Glomerular visceral epithelial cell (primary cell): ENCODE measurements around the gene DDX51.
"Not testable (repeated sequence)": the region's sequence is repeated elsewhere in the genome, so short reads cannot be mapped to it uniquely, and the experiment has no call there.

ENCODE experiments used
- DNase-seq: peaks from one replicate; pipeline ENCODE4 v3.0.0-alpha.2; 2016; ENCODE audit errors: extremely low spot score

Gene DDX51

GRCh38 chr12:132140918-132141841 lies 2.9 kb downstream of the DDX51 start:
- no peak for DNase-seq

- DNase-seq: no peak
These were observed 3.6 kb downstream of the DDX51 start for GRCh38 chr12:132140501-132140900.

GRCh38 chr12:132139912-132140311 lies 4.2 kb downstream of the DDX51 start:
- DNase-seq: no peak

GRCh38 chr12:132138941-132139871 lies 4.9 kb downstream of the DDX51 start:
- no peak for DNase-seq

GRCh38 chr12:132137483-132138125 lies 6.5 kb downstream of the DDX51 start:
- DNase-seq: no peak

DNA sequence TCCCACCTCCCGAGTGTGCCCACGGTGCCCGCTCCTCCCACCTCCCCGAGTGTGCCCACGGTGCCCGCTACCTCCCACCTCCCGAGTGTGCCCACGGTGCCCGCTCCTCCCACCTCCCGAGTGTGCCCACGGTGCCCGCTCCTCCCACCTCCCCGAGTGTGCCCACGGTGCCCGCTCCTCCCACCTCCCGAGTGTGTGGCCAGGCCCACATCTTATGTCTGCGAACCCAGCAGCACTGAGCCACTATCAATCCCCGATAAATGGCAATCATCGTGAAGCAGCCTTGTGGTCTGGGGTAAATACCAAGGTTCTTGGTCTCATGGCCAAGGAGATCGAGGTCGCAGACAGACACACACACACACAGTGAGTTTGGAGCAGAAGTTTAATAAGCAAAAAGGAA lies 7.9 kb downstream of the DDX51 start:
- DNase-seq: not testable (repeated sequence)

DNA sequence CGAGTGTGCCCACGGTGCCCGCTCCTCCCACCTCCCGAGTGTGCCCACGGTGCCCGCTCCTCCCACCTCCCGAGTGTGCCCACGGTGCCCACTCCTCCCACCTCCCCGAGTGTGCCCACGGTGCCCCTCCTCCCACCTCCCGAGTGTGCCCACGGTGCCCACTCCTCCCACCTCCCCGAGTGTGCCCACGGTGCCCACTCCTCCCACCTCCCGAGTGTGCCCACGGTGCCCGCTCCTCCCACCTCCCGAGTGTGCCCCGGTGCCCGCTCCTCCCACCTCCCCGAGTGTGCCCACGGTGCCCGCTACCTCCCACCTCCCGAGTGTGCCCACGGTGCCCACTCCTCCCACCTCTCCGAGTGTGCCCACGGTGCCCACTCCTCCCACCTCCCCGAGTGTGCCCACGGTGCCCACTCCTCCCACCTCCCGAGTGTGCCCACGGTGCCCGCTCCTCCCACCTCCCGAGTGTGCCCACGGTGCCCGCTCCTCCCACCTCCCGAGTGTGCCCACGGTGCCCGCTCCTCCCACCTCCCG lies 9.4 kb downstream of the DDX51 start:
- not testable (repeated sequence) for DNase-seq

GRCh38 chr12:132133952-132134652 lies 10.0 kb downstream of the DDX51 start:
- DNase-seq: no peak

DNA sequence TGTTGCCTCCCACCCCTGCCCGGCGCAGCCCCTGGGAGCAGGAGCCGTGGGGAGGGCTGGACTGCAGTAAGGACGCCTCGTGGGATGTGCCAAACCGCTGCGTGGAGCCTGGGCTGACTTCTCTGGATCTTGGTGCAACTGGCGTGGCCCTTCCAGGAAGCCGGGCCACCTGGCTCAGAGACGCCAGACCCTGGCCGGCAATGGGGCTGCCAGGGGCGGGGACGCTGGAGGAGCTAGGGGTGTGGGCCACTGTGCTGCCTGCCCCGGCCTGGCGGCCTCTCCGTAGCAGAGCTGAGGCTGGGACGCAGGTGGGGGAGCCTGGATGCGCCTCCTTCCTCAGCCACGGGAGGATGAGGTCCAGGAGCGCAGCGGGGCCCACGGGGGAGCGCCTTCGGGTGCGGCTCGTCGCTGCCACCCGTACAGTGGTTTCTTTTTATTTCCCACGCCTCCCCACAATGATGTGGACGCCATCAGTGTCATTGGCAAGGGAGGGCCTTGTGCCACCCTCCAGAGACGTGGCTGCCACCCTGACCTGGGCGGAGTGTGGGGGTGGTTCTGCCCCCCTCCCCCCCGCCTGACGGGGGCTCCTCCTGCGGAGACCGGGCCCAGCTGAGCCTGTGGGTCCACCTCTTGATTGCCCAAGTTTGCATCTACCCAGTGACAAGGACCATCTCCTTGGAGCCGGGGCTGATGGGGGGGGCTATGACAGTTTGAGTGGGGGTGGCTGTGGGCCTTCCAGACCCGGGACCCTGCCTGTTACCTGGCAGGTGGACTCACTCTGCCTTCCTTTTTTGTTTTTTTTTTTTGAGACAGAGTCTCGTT lies 11.3 kb downstream of the DDX51 start:
- no peak for DNase-seq

DNA sequence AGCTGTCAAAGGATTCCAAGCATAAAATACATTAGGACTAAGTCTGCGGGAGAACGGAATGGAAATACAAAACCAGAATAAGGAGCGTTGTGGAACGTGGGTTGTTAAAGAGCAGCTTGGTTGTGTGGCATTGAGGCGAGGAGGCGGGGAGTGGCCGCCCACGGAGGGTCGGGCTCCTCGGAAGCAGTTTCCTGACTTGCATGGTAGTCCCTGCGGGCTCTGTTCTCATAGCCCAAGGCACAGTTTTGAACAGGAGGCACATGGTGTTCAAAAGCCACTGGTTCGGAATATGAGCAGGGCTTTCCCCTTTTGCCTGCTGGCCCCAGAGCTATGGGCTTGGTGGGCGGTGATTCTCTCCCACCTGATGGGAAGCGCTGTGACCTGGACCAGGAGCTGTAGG lies 12.2 kb downstream of the DDX51 start:
- DNase-seq: no peak

GRCh38 chr12:132131229-132131628 lies 12.9 kb downstream of the DDX51 start:
- no peak for DNase-seq

DNA sequence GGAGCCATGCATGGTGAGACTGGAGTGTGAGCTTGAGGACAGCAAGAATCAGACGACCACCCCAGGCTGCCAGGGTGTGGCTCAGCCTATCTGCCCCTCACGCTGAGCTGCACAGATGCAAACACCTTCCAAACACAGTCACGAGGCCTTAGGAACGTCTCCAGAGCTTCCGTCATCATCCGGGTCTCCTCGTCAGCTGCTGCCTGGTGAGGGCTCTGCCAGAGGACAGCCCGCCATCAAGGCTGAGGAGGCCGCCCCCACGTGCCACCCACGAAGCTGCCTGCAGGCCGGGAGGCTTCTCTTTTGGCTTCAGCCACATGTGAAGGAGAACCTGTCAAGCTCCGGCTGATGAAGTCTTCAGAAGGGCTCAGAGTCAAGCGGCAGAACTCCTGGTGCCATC lies 13.4 kb downstream of the DDX51 start:
- DNase-seq: no peak

GRCh38 chr12:132129007-132129406 lies 15.1 kb downstream of the DDX51 start:
- DNase-seq: no peak

DNA sequence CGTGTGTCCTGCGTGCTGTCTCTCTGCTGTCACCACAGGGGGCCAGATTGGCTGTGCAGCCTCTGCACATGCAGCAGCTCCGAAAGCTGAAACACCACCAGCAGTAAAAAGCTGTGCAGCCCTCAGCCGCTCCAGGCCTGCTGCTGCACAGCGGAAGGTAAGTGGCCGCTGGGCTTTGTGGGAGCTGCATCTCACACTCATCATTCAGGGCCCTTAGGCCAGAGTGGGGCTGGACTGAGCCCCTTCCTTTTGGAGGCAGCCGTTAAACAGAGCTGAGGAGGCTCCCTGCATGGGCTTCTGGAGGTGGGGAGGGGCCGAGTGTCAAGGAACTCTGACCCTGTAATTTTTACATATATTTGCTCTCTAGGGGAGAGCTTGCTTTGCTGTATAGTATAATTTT lies 17.1 kb downstream of the DDX51 start:
- no peak for DNase-seq

GRCh38 chr12:132125736-132126135 lies 18.4 kb downstream of the DDX51 start:
- no peak for DNase-seq

DNA sequence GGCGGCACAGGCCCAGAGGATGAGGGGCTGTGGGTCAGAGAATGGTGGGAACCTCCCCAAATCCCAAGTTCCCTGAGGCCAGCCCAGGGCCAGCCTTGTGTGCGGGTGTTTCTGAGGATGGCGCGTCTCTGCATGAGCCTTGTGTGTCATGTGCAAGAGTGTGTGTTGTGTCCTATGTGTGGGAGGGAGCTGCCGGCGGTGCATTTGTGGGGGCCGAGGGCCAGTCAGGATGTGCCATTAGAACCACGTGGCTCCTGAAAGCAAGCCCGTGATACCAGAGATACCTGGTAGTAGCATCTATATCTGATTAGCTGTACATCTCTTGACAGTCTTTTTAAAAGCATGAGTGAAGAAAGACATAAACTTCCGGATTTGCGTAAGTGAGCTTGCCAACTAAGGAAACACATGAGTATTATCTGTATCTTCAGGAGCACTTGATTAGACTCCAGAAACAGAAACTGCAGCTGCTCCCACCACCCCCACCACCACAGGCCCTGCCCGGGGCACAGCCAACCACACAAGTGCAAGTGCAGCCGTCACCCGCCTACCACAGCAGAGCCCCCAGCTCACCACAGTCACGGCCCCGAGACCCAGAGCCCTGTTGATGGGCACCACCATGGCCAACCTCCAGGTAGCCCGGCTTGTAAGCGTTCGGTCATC lies 19.2 kb downstream of the DDX51 start:
- DNase-seq: no peak

GRCh38 chr12:132123970-132124765 lies 20.0 kb downstream of the DDX51 start:
- DNase-seq: no peak

- no peak for DNase-seq
These were observed 22.8 kb downstream of the DDX51 start for GRCh38 chr12:132121283-132121682.

DNA sequence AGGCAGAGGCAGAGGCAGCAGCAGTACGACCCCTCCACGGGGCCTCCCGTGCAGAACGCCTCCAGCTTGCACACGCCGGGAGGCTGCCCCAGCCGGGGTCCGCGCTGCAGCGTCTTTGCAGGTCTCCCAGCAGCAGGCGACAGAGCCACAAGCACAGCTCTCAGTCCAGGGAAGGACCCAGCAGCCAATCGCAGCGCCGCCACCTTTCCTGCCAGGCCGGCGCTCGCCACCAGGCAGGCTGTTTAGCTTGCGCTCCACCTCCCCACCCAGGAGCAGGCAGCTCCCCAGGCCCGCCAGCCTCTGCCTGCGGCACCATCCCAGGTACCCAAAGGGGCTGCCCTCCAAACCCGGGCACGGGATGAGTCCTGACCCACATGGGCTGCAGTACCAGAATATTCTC lies 25.2 kb downstream of the DDX51 start:
- no peak for DNase-seq
